Testis (tissue), 3 donors: ENCODE measurements around the gene KIR3DL2. TPM values are rescaled to one million over a fixed set of nuclear protein-coding genes. Genes with fewer than 3 reads are reported as not detected.
"Not testable (repeated sequence)": the region's sequence is repeated elsewhere in the genome, so short reads cannot be mapped to it uniquely, and the experiment has no call there.

Experiments used
- DNase-seq: peaks from one replicate; pipeline ENCODE4 v3.0.0-alpha.2; 2019
- H3K27ac ChIP-seq, 2 donors: fragments of 200-600 bp; sonication (generic); one replicate each; pipeline ENCODE4 v1.5.1; 2019
- H3K27me3 ChIP-seq: fragments of 200-600 bp; sonication (generic); one replicate; pipeline ENCODE4 v1.5.1; 2019
- H3K36me3 ChIP-seq: fragments of 200-600 bp; sonication (generic); one replicate; pipeline ENCODE4 v1.5.1; 2017; ENCODE audit warnings: low read depth; ENCODE audit errors: missing control alignments
- H3K4me1 ChIP-seq: fragments of 200-600 bp; sonication (generic); one replicate; pipeline ENCODE4 v1.5.1; 2019
- H3K4me3 ChIP-seq, 2 donors: fragments of 200-600 bp; sonication (generic); one replicate each; pipeline ENCODE4 v1.5.1; 2017 to 2019
- H3K9me3 ChIP-seq: fragments of 200-600 bp; sonication (generic); one replicate; pipeline ENCODE4 v1.5.1; 2017
- POLR2A ChIP-seq: fragments of 450-650 bp; IDR thresholded peaks from one replicate; pipeline ENCODE4 v1.6.1; 2017; ENCODE audit warnings: antibody characterized with exemption, mild to moderate bottlenecking, moderate library complexity
- WGBS, 2 donors: methylation state at CpG; one replicate each; pipeline ENCODE4 v1.1.5; 2018; 5-methylcytosine and 5-hydroxymethylcytosine counted together
- intact Hi-C: fragments of 100-400 bp; cut with DNase I; formaldehyde crosslinking; loops from one replicate; pipeline ENCODE4 v1.15.1; 2023; ENCODE audit warnings: low total_unique reads
- polyA plus RNA-seq: library from polyadenylated mRNA; stranded (reverse); fragments of 350-450 nt; fragmentation: Illumina TruSeq; extraction: RNeasy Lipid Tissue Mini Kit (QIAGEN cat#74804); gene quantifications from one replicate; pipeline ENCODE4 v1.2.3, GENCODE V29; 2014; ENCODE audit warnings: low read depth, low replicate concordance; ENCODE audit not compliant: insufficient read depth
- total RNA-seq, 2 donors: library from RNA; depleted of rRNA; stranded (reverse); fragments of >200 nt; gene quantifications; one replicate each; pipeline ENCODE4 v1.2.3, GENCODE V29; 2016
- TF ChIP-seq, protein P1 (sequence below), 3 experiments: fragments of 450-650 bp in 2 of 3; fragments of 200-600 bp in 1 of 3; sonication (generic) in 1 of 3; IDR thresholded peaks; one replicate each; pipeline ENCODE4 v1.5.1; 2016 to 2019; ENCODE audit warnings: antibody characterized with exemption in 3 of 3, mild to moderate bottlenecking in 2 of 3, moderate library complexity in 1 of 3

Gene KIR3DL2
- total and polyA plus RNA-seq, 3 donors from 2014 or later = not detected

DNA sequence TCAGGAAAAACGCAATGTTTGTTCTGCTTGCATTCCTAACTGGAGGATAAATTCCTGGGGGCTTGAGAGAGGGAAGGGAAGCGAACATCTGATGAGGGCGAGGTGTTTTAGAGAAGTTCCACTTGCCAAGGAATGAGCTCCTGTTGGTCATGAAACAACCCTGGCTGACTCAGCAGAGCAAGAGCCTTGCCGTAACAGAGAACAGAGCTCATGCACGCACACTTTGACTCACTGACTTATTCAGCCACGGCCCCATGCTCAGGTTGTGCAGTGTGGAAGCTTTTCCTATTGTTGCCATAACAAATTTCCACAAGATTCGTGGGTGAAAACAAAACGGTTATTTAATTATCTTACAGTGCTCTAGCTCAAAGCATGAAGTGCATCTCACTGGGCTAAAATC lies 7.1 kb upstream of the KIR3DL2 start:
- DNase-seq, H3K4me1 ChIP-seq, H3K27me3 ChIP-seq, intact Hi-C loops, H3K9me3 ChIP-seq, H3K27ac ChIP-seq, H3K36me3 ChIP-seq, H3K4me3 ChIP-seq: not testable (repeated sequence)
- 71 to 92% methylated on average over 8 of the region's 8 CpGs for WGBS, 2 donors

GRCh38 chr19:54850930-54851329 lies 687 bp downstream of the KIR3DL2 start:
- Histone ChIP-seq H3K27ac (no peak overlapping the region), H3K27me3 (no peaks in the 10 kb centered on the region), H3K4me3 (no peak overlapping the region), H3K4me1 (no peaks in the 10 kb centered on the region), H3K9me3 (no peaks in the 10 kb centered on the region), H3K36me3 (no peaks in the 10 kb centered on the region)
- 67 to 86% methylated on average over 1 to 2 of the region's 2 CpGs for WGBS, 2 donors
- no peak for TF ChIP-seq POLR2A
- TF ChIP-seq, protein P1, sequence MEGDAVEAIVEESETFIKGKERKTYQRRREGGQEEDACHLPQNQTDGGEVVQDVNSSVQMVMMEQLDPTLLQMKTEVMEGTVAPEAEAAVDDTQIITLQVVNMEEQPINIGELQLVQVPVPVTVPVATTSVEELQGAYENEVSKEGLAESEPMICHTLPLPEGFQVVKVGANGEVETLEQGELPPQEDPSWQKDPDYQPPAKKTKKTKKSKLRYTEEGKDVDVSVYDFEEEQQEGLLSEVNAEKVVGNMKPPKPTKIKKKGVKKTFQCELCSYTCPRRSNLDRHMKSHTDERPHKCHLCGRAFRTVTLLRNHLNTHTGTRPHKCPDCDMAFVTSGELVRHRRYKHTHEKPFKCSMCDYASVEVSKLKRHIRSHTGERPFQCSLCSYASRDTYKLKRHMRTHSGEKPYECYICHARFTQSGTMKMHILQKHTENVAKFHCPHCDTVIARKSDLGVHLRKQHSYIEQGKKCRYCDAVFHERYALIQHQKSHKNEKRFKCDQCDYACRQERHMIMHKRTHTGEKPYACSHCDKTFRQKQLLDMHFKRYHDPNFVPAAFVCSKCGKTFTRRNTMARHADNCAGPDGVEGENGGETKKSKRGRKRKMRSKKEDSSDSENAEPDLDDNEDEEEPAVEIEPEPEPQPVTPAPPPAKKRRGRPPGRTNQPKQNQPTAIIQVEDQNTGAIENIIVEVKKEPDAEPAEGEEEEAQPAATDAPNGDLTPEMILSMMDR (IDR thresholded peaks at IDR 0.05) = no peak
- DNase-seq = no peak
- intact Hi-C loops = no loop called here

DNA sequence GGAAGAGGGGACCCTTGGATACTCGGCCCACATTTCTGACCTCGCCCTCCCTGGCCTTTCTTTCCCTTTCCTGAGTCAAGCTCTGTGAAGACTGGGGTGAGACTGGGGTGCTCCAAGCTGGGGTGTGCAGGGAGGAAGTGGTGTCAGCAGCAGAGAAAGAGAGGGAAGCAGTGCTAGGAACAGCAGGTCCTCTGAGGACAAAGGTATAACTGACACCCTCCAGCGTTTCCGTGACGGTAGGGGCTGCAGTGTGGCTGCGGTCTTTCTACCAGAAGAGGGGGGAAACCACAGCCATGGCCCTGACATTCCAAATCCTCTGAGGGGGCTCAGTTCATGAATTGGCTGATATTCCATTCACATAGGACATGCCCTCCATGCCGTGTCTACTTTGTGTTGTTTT lies 1.1 kb downstream of the KIR3DL2 start:
- intact Hi-C loops = no loop called here
- no peaks in the 10 kb centered on the region for H3K36me3 ChIP-seq
- no peak overlapping the region for H3K4me3 ChIP-seq
- no peak overlapping the region for H3K27ac ChIP-seq
- no peaks in the 10 kb centered on the region for H3K27me3 ChIP-seq
- TF ChIP-seq, protein P1 (IDR thresholded peaks at IDR 0.05) = no peak
- TF ChIP-seq POLR2A = no peak
- DNase-seq = no peak
- H3K9me3 ChIP-seq = no peaks in the 10 kb centered on the region
- WGBS, 2 donors = 80 to 87% methylated on average over 6 to 7 of the region's 7 CpGs
- no peaks in the 10 kb centered on the region for H3K4me1 ChIP-seq

DNA sequence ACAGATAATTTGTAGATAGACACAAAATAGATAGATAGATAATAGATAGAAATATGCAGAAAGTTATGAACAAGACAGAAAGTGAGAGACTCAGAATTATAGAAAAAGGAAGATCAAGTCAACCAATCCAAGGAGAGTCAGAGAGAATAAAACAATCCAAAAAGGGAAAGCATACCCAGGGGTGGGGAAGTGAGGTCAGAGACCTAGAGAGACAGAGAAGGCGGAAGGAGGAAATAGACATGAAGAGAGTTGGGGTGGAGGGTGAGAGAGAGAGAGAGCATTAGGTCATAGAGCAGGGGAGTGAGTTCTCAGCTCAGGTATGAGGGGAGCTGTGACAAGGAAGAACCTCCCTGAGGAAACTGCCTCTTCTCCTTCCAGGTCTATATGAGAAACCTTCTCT lies 5.0 kb downstream of the KIR3DL2 start:
- DNase-seq, H3K4me1 ChIP-seq, H3K27ac ChIP-seq, H3K9me3 ChIP-seq, intact Hi-C loops, H3K4me3 ChIP-seq, H3K36me3 ChIP-seq, H3K27me3 ChIP-seq: not testable (repeated sequence)
- 70 to 76% methylated on average over 1 of the region's 1 CpG for WGBS, 2 donors

GRCh38 chr19:54858476-54858875 lies 8.2 kb downstream of the KIR3DL2 start:
- DNase-seq, H3K36me3 ChIP-seq, intact Hi-C loops, H3K27ac ChIP-seq, H3K27me3 ChIP-seq, H3K4me1 ChIP-seq, H3K9me3 ChIP-seq, H3K4me3 ChIP-seq: not testable (repeated sequence)
- 82 to 95% methylated on average over 3 of the region's 3 CpGs for WGBS, 2 donors

- intact Hi-C loops, H3K9me3 ChIP-seq, H3K27me3 ChIP-seq, H3K4me1 ChIP-seq, H3K27ac ChIP-seq, DNase-seq, H3K36me3 ChIP-seq, H3K4me3 ChIP-seq: not testable (repeated sequence)
- WGBS, 2 donors = 69 to 75% methylated on average over 7 of the region's 7 CpGs
Observed at GRCh38 chr19:54859421-54859820, 9.2 kb downstream of the KIR3DL2 start.

DNA sequence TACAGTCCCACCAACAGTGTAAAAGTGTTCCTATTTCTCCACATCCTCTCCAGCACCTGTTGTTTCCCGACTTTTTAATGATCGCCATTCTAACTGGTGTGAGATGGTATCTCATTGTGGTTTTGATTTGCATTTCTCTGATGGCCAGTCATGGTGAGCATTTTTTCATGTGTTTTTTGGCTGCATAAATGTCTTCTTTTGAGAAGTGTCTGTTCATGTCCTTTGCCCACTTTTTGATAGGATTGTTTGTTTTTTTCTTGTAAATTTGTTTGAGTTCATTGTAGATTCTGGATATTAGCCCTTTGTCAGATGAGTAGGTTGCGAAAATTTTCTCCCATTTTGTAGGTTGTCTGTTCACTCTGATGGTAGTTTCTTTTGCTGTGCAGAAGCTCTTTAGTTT lies 13.2 kb downstream of the KIR3DL2 start:
- H3K36me3 ChIP-seq, intact Hi-C loops, DNase-seq, H3K9me3 ChIP-seq, H3K4me1 ChIP-seq, H3K27me3 ChIP-seq, H3K4me3 ChIP-seq, H3K27ac ChIP-seq: not testable (repeated sequence)
- 100% methylated on average over 1 to 2 of the region's 3 CpGs for WGBS, 2 donors
